Common myeloid progenitor, CD34-positive (primary cell): ENCODE data around the gene BEAN1.
A peak's percentile ranks its signal among the peaks of the same experiment; 100 is the strongest.

Experiments used
- CTCF ChIA-PET: fragments of 350-600 bp; sonication (Branson Sonifier 250); formaldehyde crosslinking; loops from one replicate; lab custom pipeline; 2021; ENCODE audit warnings: antibody characterized with exemption; lab: Charles Lee
- POLR2A ChIA-PET: fragments of 350-600 bp; sonication (Branson Sonifier 250); formaldehyde crosslinking; loops from one replicate; lab custom pipeline; 2021; ENCODE audit warnings: antibody characterized with exemption; lab: Charles Lee
- DNase-seq, 3 donors: peaks; one replicate each; pipeline versions ENCODE4 v3.0.0 to v3.0.0-alpha.2; 2013
- H3K27ac ChIP-seq, 2 experiments: 1 replicate in 1 of 2; 2 replicates in 1 of 2; pipeline ENCODE4 v1.7.0; 2013; ENCODE audit warnings: inconsistent platforms in 2 of 2, low read length in 2 of 2, mild to moderate bottlenecking in 2 of 2, low read depth in 1 of 2, moderate library complexity in 1 of 2; ENCODE audit not compliant: severe bottlenecking in 2 of 2, insufficient read depth in 1 of 2, poor library complexity in 1 of 2
- H3K27me3 ChIP-seq, 5 experiments: replicated peaks in 2 of 5; 1 replicate in 3 of 5; 2 replicates in 2 of 5; pipeline versions ENCODE4 v1.6.1 to v1.7.0; 2013; ENCODE audit warnings: low read length in 4 of 5, mild to moderate bottlenecking in 2 of 5, moderate library complexity in 2 of 5, inconsistent platforms in 1 of 5; ENCODE audit not compliant: insufficient read depth in 5 of 5, control insufficient read depth in 4 of 5
- H3K36me3 ChIP-seq, 4 experiments: 1 replicate in 2 of 4; 2 replicates in 2 of 4; pipeline versions ENCODE4 v1.6.1 to v1.7.0; 2013; ENCODE audit warnings: low read length in 3 of 4, control low read depth in 1 of 4, mild to moderate bottlenecking in 1 of 4; ENCODE audit not compliant: control insufficient read depth in 4 of 4, insufficient read depth in 4 of 4
- H3K4me1 ChIP-seq, 4 experiments: 1 replicate in 3 of 4; 2 replicates in 1 of 4; pipeline versions ENCODE4 v1.6.1 to v1.7.1; 2013; ENCODE audit warnings: low read length in 3 of 4, mild to moderate bottlenecking in 3 of 4, control low read depth in 1 of 4, inconsistent platforms in 1 of 4, moderate library complexity in 1 of 4; ENCODE audit not compliant: control insufficient read depth in 4 of 4, insufficient read depth in 4 of 4; ENCODE audit errors: control extremely low read depth in 1 of 4
- H3K4me3 ChIP-seq, 7 experiments: 1 replicate in 4 of 7; 2 replicates in 3 of 7; pipeline versions ENCODE4 v1.5.1 to v1.7.0; 2013; ENCODE audit warnings: mild to moderate bottlenecking in 7 of 7, low read length in 6 of 7, moderate library complexity in 6 of 7, inconsistent platforms in 2 of 7, low read depth in 2 of 7, control low read depth in 1 of 7; ENCODE audit not compliant: insufficient read depth in 4 of 7, control insufficient read depth in 1 of 7; ENCODE audit errors: extremely low read depth in 1 of 7
- H3K9me3 ChIP-seq, 5 experiments: 1 replicate in 4 of 5; 2 replicates in 1 of 5; pipeline versions ENCODE4 v1.6.1 to v1.7.1; 2013; ENCODE audit warnings: low read length in 4 of 5, mild to moderate bottlenecking in 2 of 5, inconsistent platforms in 1 of 5, low read depth in 1 of 5, moderate library complexity in 1 of 5; ENCODE audit not compliant: control insufficient read depth in 4 of 5, insufficient read depth in 2 of 5; ENCODE audit errors: control extremely low read depth in 1 of 5
- WGBS: methylation state at CpG from one replicate; pipeline ENCODE4 v1.1.5; 2013; ENCODE audit not compliant: insufficient coverage; 5-methylcytosine and 5-hydroxymethylcytosine counted together

Gene BEAN1

GRCh38 chr16:66478733-66479511 is 51.8 kb downstream of the BEAN1 start:
- 3% methylated on average over 6 of the region's 10 CpGs for WGBS
- POLR2A ChIA-PET: no interaction called here

DNA sequence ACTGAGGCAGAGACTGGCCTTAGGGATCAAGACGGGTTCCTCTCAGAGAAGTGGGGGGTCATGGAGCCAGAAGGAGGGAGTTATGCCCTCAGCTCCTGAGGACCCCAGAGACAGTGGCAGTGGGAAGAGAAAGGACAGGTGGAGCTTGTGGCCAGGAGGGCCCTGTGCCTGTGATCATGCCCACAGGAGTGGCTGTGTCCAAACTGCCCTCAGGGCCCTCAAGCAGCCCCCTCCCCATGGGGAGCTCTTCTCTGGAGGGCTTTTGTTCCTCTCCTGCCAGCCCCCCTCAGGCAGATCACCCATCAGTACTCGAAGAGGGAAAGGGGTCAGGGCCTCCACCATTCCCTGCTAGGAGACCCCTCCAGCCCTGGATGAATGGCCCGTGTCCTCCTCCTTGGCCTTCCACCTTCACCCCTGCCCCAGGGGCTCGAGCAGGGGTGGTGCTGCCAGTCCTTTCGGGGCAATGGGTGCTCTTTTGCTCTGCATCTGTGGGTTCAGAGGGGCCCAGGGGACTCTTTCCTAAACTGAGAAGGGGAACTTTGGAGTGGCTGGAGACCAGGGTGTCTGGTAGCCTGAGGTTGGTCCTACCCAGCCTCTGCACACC is 52.7 kb downstream of the BEAN1 start:
- POLR2A ChIA-PET: interaction anchor here (0.5 kb wide), 1 partner anchor 23 kb away, joined by 4 read pairs; no protein-coding TSS in a partner anchor

More at GRCh38 chr16:66478733-66479511, 51.8 kb downstream of the BEAN1 start:
- no peaks in the 10 kb centered on the region for H3K27me3 ChIP-seq
- H3K27ac ChIP-seq: no peak overlapping the region
- H3K4me3 ChIP-seq: no peak overlapping the region
- no peaks in the 10 kb centered on the region for H3K36me3 ChIP-seq
- peaks cover 2 to 16% (median 4%) of the 10 kb centered on the region in 4 experiments for H3K4me1 ChIP-seq
- DNase-seq: peak; percentile 70 to 75 (median 71)
- no peaks in the 10 kb centered on the region for H3K9me3 ChIP-seq
- CTCF ChIA-PET: interaction anchor here (0.7 to 14.1 kb wide), 10 partner anchors 10 to 133 kb away, joined by 3 to 92 read pairs (median 4); no protein-coding TSS in a partner anchor

GRCh38 chr16:66480265-66481080 is 53.4 kb downstream of the BEAN1 start:
- Histone ChIP-seq H3K4me1 (peaks cover 3 to 7% (median 6%) of the 10 kb centered on the region in 4 experiments), H3K9me3 (no peaks in the 10 kb centered on the region), H3K4me3 (no peak overlapping the region), H3K27me3 (no peaks in the 10 kb centered on the region), H3K36me3 (no peaks in the 10 kb centered on the region), H3K27ac (no peak overlapping the region)
- WGBS: 93% methylated on average over 16 of the region's 25 CpGs
- POLR2A ChIA-PET: interaction anchor here (0.5 kb wide), 1 partner anchor 22 kb away, joined by 4 read pairs; no protein-coding TSS in a partner anchor
- DNase-seq: no peak
- CTCF ChIA-PET: interaction anchor here (0.6 to 14.1 kb wide), 10 partner anchors 10 to 123 kb away, joined by 3 to 92 read pairs (median 4); no protein-coding TSS in a partner anchor

More for the DNA sequence above, 52.7 kb downstream of the BEAN1 start:
- H3K9me3 ChIP-seq: no peaks in the 10 kb centered on the region
- CTCF ChIA-PET: interaction anchor here (0.6 to 14.1 kb wide), 13 partner anchors 11 to 132 kb away, joined by 3 to 92 read pairs (median 4); no protein-coding TSS in a partner anchor
- no peaks in the 10 kb centered on the region for H3K27me3 ChIP-seq
- H3K27ac ChIP-seq: no peak overlapping the region
- no peak overlapping the region for H3K4me3 ChIP-seq
- 96% methylated on average over 4 of the region's 5 CpGs for WGBS
- H3K36me3 ChIP-seq: no peaks in the 10 kb centered on the region
- peaks cover 3 to 11% (median 6%) of the 10 kb centered on the region in 4 experiments for H3K4me1 ChIP-seq
- DNase-seq: no peak

DNA sequence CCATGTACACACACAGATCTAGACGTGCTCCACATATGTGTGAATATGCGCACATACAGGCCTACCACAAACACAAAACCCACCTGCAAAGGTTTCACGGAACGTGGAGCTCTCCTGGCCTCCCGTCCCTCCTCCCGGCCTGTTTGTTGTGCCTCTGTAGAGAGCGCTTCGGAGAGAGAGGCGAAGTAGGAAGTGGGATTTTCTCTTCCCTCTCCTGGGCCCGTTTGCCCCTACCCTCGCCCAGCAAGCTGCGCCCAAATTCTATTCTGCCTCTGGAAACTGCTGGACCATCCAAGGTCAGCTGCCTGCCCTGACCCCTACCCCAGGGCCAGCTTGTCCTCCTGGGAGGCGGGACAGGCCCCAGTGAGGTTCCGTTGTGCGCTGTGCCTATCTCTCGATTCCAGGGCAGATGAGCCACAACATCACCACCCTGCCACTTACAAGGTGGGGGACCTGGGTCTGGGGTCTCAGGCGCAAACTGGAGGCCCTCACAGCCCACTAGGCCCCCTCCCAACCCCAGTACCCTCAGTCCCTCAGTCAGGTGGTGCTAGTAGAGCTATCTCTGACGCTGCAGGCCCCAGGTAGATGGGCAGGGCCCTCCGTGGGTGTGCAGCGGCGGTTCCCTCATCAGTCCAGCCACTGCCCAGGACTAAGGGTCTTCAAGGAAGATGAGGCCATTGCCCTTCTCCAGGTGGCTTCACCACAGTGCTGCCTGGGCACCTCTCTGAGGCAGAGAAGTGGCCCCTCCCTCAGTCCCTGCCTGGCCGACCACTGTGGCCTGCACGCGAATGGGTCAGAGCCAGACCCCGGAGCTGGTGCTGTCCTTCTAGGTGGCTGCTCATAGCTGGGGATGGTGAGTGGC is 54.2 kb downstream of the BEAN1 start:
- Histone ChIP-seq H3K36me3 (no peaks in the 10 kb centered on the region), H3K4me1 (peaks cover 3 to 7% (median 6%) of the 10 kb centered on the region in 4 experiments), H3K27me3 (no peaks in the 10 kb centered on the region), H3K27ac (no peak overlapping the region), H3K9me3 (no peaks in the 10 kb centered on the region), H3K4me3 (no peak overlapping the region)
- ChIA-PET POLR2A (no interaction called here), CTCF (interaction anchor here (1.2 to 14.1 kb wide), 6 partner anchors 10 to 124 kb away, joined by 3 to 92 read pairs (median 4); no protein-coding TSS in a partner anchor)
- DNase-seq: no peak
- WGBS: 94% methylated on average over 18 of the region's 25 CpGs

- DNase-seq: no peak
- no peak overlapping the region for H3K27ac ChIP-seq
- ChIA-PET CTCF (interaction anchor here (0.8 to 14.1 kb wide), 6 partner anchors 9 to 108 kb away, joined by 3 to 92 read pairs (median 3); no protein-coding TSS in a partner anchor), POLR2A (no interaction called here)
- no peaks in the 10 kb centered on the region for H3K9me3 ChIP-seq
- no peaks in the 10 kb centered on the region for H3K27me3 ChIP-seq
- no peaks in the 10 kb centered on the region for H3K36me3 ChIP-seq
- H3K4me1 ChIP-seq: peaks cover 3 to 13% (median 10%) of the 10 kb centered on the region in 4 experiments
- no peak overlapping the region for H3K4me3 ChIP-seq
- 95% methylated on average over 6 of the region's 7 CpGs for WGBS
Measured at GRCh38 chr16:66481943-66482390, 54.9 kb downstream of the BEAN1 start.
